HFFc6 (cell line): ENCODE data around the gene ZNF844. TPM values are rescaled to one million over a fixed set of nuclear protein-coding genes. Genes with fewer than 3 reads are reported as not detected.
A peak's percentile ranks its signal among the peaks of the same experiment; 100 is the strongest.

Source experiments
- DNase-seq: peaks from one replicate; pipeline ENCODE4 v3.0.0-alpha.2; 2018
- H3K27ac Mint-ChIP-seq: 2 replicates; pipeline ENCODE4 v1.8.0; 2020; ENCODE audit warnings: mild to moderate bottlenecking, mixed read lengths
- H3K27me3 Mint-ChIP-seq: 2 replicates; pipeline ENCODE4 v1.8.0; 2021; ENCODE audit warnings: mild to moderate bottlenecking, moderate library complexity, mixed read lengths; ENCODE audit not compliant: insufficient read depth
- H3K36me3 Mint-ChIP-seq: 2 replicates; pipeline ENCODE4 v1.8.0; 2021; ENCODE audit warnings: low read depth, mixed read lengths
- H3K4me1 Mint-ChIP-seq: 2 replicates; pipeline ENCODE4 v1.8.0; 2020; ENCODE audit warnings: low read depth, mixed read lengths
- H3K4me3 Mint-ChIP-seq: 2 replicates; pipeline ENCODE4 v1.8.0; 2020; ENCODE audit warnings: mild to moderate bottlenecking, moderate library complexity, mixed read lengths
- H3K9me3 Mint-ChIP-seq: 2 replicates; pipeline ENCODE4 v1.8.0; 2020; ENCODE audit warnings: mild to moderate bottlenecking, mixed read lengths
- total RNA-seq, 6 experiments: library from RNA; stranded (reverse); fragmentation: NEBNext Ultra II Directional; extraction: Animal tissue kit (Norgen Biotek cat#: 25700); gene quantifications; 2 replicates in 1 of 6; 3 replicates in 5 of 6; pipeline ENCODE4 v1.2.3, GENCODE V29; 2021
- TF ChIP-seq, protein P1 (sequence below): fragments of 200-600 bp; sonication (generic); IDR thresholded peaks from 2 replicates; pipeline ENCODE4 v1.5.0; 2021; ENCODE audit warnings: antibody characterized with exemption, mild to moderate bottlenecking

Gene ZNF844
- total RNA-seq, 6 experiments from 2014 or later, result 1.1 to 4.1 (median 1.3) TPM

DNA sequence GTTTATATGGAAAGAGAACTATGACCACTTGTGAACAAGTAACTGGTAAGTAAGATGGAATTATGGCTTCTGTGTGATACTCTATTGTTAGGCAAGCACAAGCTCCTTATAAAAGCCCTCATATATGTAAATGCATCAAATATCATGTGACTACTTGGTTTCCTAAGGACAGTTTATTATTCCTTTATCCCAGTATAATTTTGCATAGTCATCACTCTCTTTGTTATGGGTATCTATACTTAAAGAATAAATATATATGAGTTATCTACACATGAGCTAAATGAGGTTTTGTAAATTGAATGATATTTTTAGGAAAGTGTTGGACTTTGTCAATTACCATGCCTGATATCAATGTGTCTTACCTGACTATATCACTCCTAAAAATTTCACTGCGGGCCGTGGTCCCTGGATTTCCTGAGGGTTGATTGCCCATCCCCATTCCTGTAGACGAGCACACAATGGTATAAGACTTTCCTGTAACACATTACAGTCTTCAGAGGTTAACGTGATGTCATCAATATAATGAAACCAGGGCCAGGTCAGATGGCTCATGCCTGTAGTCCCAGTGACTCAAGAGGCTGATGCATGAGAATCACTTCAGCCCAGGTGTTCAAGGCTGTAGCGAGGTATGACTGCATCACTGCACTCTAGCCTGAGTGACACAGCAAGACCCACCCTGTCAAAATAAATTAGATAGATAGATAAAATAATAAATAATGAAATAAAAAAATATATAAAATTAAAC, 20.7 kb downstream of the ZNF844 start:
- H3K36me3 Mint-ChIP-seq, result no peaks in the 10 kb centered on the region; the same call in 1 of the 2 replicates
- H3K4me1 Mint-ChIP-seq, result no peaks in the 10 kb centered on the region
- TF ChIP-seq, protein P1, sequence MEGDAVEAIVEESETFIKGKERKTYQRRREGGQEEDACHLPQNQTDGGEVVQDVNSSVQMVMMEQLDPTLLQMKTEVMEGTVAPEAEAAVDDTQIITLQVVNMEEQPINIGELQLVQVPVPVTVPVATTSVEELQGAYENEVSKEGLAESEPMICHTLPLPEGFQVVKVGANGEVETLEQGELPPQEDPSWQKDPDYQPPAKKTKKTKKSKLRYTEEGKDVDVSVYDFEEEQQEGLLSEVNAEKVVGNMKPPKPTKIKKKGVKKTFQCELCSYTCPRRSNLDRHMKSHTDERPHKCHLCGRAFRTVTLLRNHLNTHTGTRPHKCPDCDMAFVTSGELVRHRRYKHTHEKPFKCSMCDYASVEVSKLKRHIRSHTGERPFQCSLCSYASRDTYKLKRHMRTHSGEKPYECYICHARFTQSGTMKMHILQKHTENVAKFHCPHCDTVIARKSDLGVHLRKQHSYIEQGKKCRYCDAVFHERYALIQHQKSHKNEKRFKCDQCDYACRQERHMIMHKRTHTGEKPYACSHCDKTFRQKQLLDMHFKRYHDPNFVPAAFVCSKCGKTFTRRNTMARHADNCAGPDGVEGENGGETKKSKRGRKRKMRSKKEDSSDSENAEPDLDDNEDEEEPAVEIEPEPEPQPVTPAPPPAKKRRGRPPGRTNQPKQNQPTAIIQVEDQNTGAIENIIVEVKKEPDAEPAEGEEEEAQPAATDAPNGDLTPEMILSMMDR, result no peak
- H3K27me3 Mint-ChIP-seq, result peaks cover 5% of the 10 kb centered on the region
- H3K9me3 Mint-ChIP-seq, result peaks cover 53% of the 10 kb centered on the region
- DNase-seq, result no peak
- no peak overlapping the region for H3K27ac Mint-ChIP-seq
- H3K4me3 Mint-ChIP-seq, result no peak overlapping the region

DNA sequence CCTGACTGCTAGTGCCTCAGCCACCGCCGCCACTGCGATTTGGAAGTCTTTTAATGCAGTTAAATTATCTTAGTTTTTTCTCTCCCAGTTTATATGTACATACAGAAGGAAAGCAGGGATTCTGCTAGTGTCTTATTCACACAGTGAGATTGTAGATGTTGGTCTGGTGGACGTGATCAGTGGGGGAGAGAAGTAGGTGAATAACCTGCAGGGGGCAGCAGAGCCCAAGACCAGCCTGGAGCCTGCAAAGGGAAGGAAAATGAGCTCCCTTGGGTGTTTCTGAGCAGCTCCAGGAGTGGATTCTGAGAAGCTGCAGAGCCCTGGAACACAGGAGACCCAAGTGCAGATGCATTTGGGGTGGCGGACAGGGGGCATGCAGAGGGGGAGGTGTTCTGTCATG, 26.3 kb downstream of the ZNF844 start:
- H3K9me3 Mint-ChIP-seq, result peaks cover 19% of the 10 kb centered on the region
- H3K27ac Mint-ChIP-seq, result no peak overlapping the region
- no peaks in the 10 kb centered on the region; the same call in 1 of the 2 replicates for H3K27me3 Mint-ChIP-seq
- peaks cover 5% of the 10 kb centered on the region; the same call in 1 of the 2 replicates for H3K36me3 Mint-ChIP-seq
- TF ChIP-seq, protein P1, result peak; percentile 82
- H3K4me1 Mint-ChIP-seq, result peaks cover 5% of the 10 kb centered on the region; the same call in 1 of the 2 replicates
- no peak overlapping the region; the same call in 1 of the 2 replicates for H3K4me3 Mint-ChIP-seq
- peak; percentile 35 for DNase-seq

DNA sequence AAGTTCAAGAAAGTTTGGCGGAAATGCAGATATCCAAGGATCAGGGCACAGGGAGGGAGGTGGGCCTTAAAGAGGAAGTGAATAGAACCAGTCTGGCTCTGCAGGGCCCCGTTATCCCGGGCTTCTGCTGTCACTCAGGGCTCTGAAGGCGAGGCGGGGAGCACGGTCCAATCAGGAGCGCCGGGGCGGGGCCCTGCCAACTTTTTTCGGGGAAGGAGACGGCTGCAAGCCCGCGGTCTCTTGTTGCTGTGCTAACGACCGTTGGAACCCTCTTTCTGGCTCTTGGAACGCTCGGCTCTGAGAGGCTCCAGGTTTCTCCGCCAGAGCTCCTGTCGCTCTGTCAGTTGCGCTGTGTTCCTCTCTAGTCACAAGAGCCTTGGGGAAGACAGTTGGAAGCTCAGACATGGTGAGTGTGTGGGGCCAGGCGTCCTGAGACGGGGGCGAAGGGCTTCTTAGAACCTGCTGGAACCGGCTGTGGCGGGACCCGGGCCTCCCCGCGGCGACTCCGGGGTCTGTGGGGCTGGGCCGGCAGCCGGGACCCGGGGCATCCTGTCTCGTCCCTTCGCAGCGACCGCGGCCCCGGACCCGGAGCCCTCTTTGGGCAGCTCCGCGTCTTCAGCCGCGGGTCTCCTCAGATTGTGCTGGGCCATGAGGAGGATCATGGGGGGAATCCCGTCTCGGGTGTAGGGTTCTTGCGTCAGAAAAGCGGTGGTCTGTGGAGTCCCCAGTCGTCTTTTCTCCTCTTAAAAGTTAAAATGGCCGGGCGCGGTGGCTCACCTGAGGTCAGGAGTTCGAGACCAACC, 27.7 kb downstream of the ZNF844 start:
- peak; percentile 84 for DNase-seq
- Mint-ChIP-seq H3K27me3 (no peaks in the 10 kb centered on the region; the same call in 1 of the 2 replicates), H3K4me1 (peaks cover 5% of the 10 kb centered on the region; the same call in 1 of the 2 replicates), H3K27ac (peak overlapping the region; percentile 82; the same call in 1 of the 2 replicates), H3K4me3 (peak overlapping the region; percentile 88), H3K9me3 (peaks cover 23% of the 10 kb centered on the region), H3K36me3 (peaks cover 10% of the 10 kb centered on the region; the same call in 1 of the 2 replicates)
- TF ChIP-seq, protein P1, result no peak

DNA sequence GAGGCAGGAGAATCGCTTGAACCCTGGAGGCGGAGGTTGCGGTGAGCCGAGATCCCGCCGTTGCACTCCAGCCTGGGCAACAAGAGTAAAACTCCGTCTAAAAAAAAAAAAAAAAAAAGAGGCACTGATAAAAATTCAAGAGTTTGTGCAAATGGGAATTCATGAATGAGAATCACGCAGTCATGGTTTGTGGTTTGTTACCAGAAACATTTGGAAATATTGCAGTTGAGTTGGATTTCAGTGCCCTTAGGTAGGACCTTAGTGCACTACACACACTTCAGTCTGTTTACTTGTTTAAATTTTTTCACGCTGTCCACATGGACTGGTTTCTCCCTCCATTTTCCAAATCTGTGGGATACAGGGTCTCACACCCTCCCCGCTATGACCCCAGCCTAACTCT, 28.4 kb downstream of the ZNF844 start:
- peaks cover 20% of the 10 kb centered on the region for H3K9me3 Mint-ChIP-seq
- no peaks in the 10 kb centered on the region; the same call in 1 of the 2 replicates for H3K27me3 Mint-ChIP-seq
- peaks cover 5% of the 10 kb centered on the region; the same call in 1 of the 2 replicates for H3K4me1 Mint-ChIP-seq
- TF ChIP-seq, protein P1, result no peak
- peak overlapping the region; percentile 82; the same call in 1 of the 2 replicates for H3K27ac Mint-ChIP-seq
- DNase-seq, result no peak
- peak overlapping the region; percentile 88 for H3K4me3 Mint-ChIP-seq
- peaks cover 13% of the 10 kb centered on the region for H3K36me3 Mint-ChIP-seq

DNA sequence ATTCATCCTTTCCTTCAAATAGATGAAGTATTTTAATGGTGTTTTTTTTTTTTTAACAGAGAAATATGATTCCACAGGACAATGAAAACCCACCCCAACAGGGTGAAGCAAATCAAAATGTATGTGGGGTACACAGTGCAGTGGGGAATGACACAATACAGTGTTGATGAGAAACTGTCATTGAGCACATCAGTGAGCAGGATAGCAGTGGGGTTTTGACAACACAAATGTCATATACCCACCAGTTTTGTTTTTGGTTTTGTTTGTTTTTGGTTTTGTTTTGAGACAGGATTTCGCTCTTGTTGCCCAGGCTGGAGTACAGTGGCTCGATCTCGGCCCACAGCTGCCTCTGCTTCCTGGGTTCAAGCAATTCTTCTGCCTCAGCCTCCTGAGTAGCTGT, 29.2 kb downstream of the ZNF844 start:
- Mint-ChIP-seq H3K36me3 (peaks cover 16% of the 10 kb centered on the region), H3K27ac (no peak overlapping the region), H3K27me3 (no peaks in the 10 kb centered on the region; the same call in 1 of the 2 replicates), H3K4me3 (no peak overlapping the region), H3K4me1 (peaks cover 5% of the 10 kb centered on the region; the same call in 1 of the 2 replicates), H3K9me3 (peaks cover 19% of the 10 kb centered on the region)
- no peak for DNase-seq
- TF ChIP-seq, protein P1, result no peak
